ENCODE measurements around the gene CLDN34.

DNA sequence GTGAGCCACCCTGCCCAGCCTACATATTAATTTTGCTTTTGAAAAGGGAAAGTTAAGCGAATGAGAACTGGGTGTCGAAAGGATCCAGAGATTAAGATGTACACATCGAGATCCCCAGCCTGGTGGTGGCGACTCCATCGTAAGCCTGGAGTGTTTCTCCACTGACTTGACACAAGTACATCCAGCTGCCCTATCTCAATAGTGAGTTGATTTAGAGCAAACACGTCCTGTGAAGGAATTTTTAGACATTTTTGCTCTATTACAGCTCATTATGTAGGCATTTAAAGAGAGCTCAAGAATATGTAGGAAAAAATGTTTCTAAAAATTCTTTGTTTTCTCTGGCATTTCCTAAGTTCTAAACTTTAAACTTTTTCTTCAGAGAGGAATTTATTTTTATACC, 11.7 kb upstream of the CLDN34 start:
- TF ChIP-seq, protein P1, sequence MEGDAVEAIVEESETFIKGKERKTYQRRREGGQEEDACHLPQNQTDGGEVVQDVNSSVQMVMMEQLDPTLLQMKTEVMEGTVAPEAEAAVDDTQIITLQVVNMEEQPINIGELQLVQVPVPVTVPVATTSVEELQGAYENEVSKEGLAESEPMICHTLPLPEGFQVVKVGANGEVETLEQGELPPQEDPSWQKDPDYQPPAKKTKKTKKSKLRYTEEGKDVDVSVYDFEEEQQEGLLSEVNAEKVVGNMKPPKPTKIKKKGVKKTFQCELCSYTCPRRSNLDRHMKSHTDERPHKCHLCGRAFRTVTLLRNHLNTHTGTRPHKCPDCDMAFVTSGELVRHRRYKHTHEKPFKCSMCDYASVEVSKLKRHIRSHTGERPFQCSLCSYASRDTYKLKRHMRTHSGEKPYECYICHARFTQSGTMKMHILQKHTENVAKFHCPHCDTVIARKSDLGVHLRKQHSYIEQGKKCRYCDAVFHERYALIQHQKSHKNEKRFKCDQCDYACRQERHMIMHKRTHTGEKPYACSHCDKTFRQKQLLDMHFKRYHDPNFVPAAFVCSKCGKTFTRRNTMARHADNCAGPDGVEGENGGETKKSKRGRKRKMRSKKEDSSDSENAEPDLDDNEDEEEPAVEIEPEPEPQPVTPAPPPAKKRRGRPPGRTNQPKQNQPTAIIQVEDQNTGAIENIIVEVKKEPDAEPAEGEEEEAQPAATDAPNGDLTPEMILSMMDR (IDR thresholded peaks at IDR 0.05), result no peak
- TF ChIP-seq EZH2 (IDR thresholded peaks at IDR 0.05; ENCODE audit: borderline replicate concordance, insufficient read depth, low read depth, low read length, poor library complexity, severe bottlenecking), result no peak
